GM12891 (cell line): ENCODE data around the gene C12orf75.

Source experiments
- PAX5 ChIP-seq: IDR thresholded peaks from 2 replicates; pipeline ENCODE4 v1.6.1; 2011; ENCODE audit warnings: low read length, moderate library complexity, mild to moderate bottlenecking; ENCODE audit not compliant: insufficient read depth, severe bottlenecking
- POLR2A ChIP-seq: IDR thresholded peaks from 2 replicates; pipeline ENCODE4 v1.6.1; 2011; ENCODE audit warnings: low read depth, low read length, control low read depth
- POLR2AphosphoS5 ChIP-seq: IDR thresholded peaks from 2 replicates; pipeline ENCODE4 v1.6.1; 2011; ENCODE audit warnings: low read depth, low read length, control low read depth
- POU2F2 ChIP-seq: IDR thresholded peaks from 2 replicates; pipeline ENCODE4 v1.6.1; 2011; ENCODE audit warnings: low read depth, mild to moderate bottlenecking, control low read depth, low read length, moderate library complexity
- SPI1 ChIP-seq: IDR thresholded peaks from 2 replicates; pipeline ENCODE4 v1.6.1; 2011; ENCODE audit warnings: low read depth, low read length, control low read depth
- TAF1 ChIP-seq: IDR thresholded peaks from 2 replicates; pipeline ENCODE4 v1.6.1; 2011; ENCODE audit warnings: low read depth, low read length, control low read depth

DNA sequence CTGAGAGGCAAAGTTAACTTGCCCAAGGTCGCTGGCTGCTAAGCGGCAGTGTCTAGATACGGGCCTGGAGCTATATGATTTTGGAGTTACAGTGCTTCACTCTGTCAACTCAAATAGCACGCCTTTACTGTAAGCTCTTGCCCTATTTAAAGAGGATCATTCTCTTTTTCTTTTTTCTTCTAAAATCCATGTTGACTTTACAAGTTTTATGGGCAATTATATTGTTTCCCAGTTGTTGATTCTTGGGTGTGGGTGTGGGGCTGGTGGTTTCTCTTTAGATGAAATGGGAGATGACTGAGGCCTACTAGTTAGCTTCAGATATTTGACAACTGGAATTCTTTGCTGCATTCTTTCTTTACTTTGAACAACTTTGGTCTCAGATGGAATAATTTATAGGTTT is 70.7 kb downstream of the C12orf75 start:
- no peak for TF ChIP-seq POU2F2
- no peak for TF ChIP-seq POLR2A
- no peak for TF ChIP-seq SPI1
- TF ChIP-seq TAF1: no peak
- no peak for TF ChIP-seq POLR2AphosphoS5
- TF ChIP-seq PAX5: no peak
